Cortex of kidney (tissue), 1 donor: ENCODE results near the gene CLRN2.
"Not testable (repeated sequence)": the region's sequence is repeated elsewhere in the genome, so short reads cannot be mapped to it uniquely, and the experiment has no call there.

ENCODE experiments used
- DNase-seq: peaks from one replicate; lab custom pipeline; 2025; lab: John Stamatoyannopoulos, UW

Gene CLRN2

GRCh38 chr4:17545374-17546140, 30.6 kb downstream of the CLRN2 start:
- DNase-seq = no peak

GRCh38 chr4:17546222-17546621, 31.3 kb downstream of the CLRN2 start:
- no peak for DNase-seq

- DNase-seq = no peak
Observed at GRCh38 chr4:17546678-17547077, 31.7 kb downstream of the CLRN2 start.

- DNase-seq = no peak
Observed at GRCh38 chr4:17550549-17550948, 35.6 kb downstream of the CLRN2 start.

GRCh38 chr4:17552427-17552826, 37.5 kb downstream of the CLRN2 start:
- no peak for DNase-seq

GRCh38 chr4:17554568-17554967, 39.6 kb downstream of the CLRN2 start:
- DNase-seq = no peak

- no peak for DNase-seq
Observed at GRCh38 chr4:17556498-17556897, 41.5 kb downstream of the CLRN2 start.

- no peak for DNase-seq
Observed at GRCh38 chr4:17557880-17558279, 42.9 kb downstream of the CLRN2 start.

GRCh38 chr4:17558941-17559708, 44.2 kb downstream of the CLRN2 start:
- DNase-seq = no peak

GRCh38 chr4:17559709-17560048, 44.7 kb downstream of the CLRN2 start:
- no peak for DNase-seq

GRCh38 chr4:17560065-17560673, 45.2 kb downstream of the CLRN2 start:
- no peak for DNase-seq

GRCh38 chr4:17561195-17561909, 46.4 kb downstream of the CLRN2 start:
- DNase-seq = no peak

GRCh38 chr4:17562157-17562556, 47.2 kb downstream of the CLRN2 start:
- DNase-seq = no peak

GRCh38 chr4:17565846-17566245, 50.9 kb downstream of the CLRN2 start:
- no peak for DNase-seq

GRCh38 chr4:17567271-17567670, 52.3 kb downstream of the CLRN2 start:
- no peak for DNase-seq

GRCh38 chr4:17574206-17574605, 59.2 kb downstream of the CLRN2 start:
- no peak for DNase-seq

GRCh38 chr4:17575177-17575576, 60.2 kb downstream of the CLRN2 start:
- DNase-seq = not testable (repeated sequence)
